ENCODE measurements around the gene MET.

GRCh38 chr7:116785843-116786242, 113.8 kb downstream of the MET start:
- TF ChIP-seq, protein P1, sequence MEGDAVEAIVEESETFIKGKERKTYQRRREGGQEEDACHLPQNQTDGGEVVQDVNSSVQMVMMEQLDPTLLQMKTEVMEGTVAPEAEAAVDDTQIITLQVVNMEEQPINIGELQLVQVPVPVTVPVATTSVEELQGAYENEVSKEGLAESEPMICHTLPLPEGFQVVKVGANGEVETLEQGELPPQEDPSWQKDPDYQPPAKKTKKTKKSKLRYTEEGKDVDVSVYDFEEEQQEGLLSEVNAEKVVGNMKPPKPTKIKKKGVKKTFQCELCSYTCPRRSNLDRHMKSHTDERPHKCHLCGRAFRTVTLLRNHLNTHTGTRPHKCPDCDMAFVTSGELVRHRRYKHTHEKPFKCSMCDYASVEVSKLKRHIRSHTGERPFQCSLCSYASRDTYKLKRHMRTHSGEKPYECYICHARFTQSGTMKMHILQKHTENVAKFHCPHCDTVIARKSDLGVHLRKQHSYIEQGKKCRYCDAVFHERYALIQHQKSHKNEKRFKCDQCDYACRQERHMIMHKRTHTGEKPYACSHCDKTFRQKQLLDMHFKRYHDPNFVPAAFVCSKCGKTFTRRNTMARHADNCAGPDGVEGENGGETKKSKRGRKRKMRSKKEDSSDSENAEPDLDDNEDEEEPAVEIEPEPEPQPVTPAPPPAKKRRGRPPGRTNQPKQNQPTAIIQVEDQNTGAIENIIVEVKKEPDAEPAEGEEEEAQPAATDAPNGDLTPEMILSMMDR (IDR thresholded peaks at IDR 0.05): no peak
- TF ChIP-seq EP300 (IDR thresholded peaks at IDR 0.05): no peak
